GM12875 (cell line): ENCODE data around the gene CDH20.

Source experiments
- H3K4me3 ChIP-seq: one replicate; pipeline ENCODE4 v1.5.1; 2011; ENCODE audit warnings: low read depth, low read length, control low read depth
- TF ChIP-seq, protein P1 (sequence below): IDR thresholded peaks from 2 replicates; pipeline ENCODE4 v1.5.1; 2011; ENCODE audit warnings: low read depth, mild to moderate bottlenecking, control low read depth, inconsistent platforms, low read length, moderate library complexity, borderline replicate concordance; ENCODE audit not compliant: insufficient read depth

The CDH20 gene

DNA sequence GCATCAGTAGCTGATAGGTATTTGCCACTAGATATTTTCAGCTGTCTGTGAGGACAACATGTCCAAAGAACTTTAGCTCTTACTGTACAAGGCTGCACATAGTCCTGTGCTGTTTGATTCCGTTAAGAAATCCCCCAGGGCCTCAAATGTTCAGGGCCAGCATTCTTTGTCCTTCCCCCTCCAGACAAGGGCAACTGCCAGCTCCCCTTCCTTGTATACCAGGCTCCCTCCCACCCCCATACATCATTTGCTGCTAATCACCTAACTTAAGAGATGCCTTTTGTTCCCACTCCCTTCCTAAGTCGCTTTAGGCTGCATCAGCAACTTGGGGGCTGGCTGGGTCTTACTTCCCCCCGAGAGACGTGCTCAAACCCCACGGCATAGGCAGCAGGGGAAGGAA, 138.7 kb downstream of the CDH20 start:
- TF ChIP-seq, protein P1, sequence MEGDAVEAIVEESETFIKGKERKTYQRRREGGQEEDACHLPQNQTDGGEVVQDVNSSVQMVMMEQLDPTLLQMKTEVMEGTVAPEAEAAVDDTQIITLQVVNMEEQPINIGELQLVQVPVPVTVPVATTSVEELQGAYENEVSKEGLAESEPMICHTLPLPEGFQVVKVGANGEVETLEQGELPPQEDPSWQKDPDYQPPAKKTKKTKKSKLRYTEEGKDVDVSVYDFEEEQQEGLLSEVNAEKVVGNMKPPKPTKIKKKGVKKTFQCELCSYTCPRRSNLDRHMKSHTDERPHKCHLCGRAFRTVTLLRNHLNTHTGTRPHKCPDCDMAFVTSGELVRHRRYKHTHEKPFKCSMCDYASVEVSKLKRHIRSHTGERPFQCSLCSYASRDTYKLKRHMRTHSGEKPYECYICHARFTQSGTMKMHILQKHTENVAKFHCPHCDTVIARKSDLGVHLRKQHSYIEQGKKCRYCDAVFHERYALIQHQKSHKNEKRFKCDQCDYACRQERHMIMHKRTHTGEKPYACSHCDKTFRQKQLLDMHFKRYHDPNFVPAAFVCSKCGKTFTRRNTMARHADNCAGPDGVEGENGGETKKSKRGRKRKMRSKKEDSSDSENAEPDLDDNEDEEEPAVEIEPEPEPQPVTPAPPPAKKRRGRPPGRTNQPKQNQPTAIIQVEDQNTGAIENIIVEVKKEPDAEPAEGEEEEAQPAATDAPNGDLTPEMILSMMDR = no peak
- no peak overlapping the region for H3K4me3 ChIP-seq

DNA sequence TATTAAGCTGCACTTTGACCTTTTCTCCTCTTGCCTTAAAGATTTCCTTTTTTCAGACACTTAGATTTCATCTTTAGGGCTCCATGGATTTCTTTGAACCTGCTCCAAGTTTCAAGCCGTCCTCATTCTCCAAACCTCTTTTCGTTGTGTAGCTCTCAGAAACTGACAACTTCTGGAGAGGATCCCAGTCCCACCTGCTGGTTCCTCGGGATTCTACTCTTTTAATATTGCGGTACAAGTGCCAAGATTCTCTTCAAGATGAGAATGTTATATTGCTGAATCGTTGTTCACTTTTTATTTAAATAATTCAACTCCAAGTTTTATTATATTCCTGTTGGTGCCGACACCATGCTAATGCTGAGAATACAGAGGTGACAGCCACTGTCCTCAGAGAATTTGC, 141.1 kb downstream of the CDH20 start:
- H3K4me3 ChIP-seq = no peak overlapping the region
- TF ChIP-seq, protein P1 = no peak

DNA sequence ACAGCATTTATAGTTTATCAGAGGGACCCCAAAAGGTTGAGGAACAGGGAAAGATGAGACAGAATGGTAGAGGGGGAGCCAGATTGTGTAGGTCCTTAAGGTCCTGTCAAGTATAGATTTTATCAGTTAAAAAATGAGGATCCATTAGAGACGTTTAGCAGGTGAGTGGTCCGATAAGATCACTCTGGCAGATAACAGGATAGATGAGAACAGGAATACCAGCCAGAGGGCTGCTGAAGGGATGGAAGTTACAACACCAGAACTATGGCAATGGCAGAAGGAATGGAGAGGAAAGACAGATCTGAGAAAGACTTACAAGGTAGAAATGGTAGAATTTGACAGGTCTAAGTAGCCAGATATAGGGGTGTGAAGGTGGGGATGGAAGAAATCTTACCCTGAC, 141.7 kb downstream of the CDH20 start:
- TF ChIP-seq, protein P1 = no peak
- H3K4me3 ChIP-seq = no peak overlapping the region

DNA sequence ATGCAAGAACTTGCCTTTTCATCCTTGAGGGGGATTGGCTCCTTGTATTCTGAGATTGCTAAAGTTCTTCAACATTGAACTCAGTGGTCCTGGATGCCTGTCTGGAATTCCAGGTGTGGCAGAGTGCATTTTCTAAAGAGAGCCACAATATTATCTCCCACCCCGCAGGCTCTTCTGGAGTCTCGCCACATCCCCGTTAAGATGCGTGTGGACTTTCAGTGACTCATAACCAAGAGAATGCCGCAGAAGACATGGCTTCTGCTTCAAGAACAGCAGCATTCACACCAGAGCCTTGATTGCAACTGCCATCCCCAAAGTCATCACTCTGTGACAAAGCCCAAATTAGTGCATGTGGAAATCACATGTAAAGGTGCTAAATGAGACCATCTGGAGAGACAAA, 142.7 kb downstream of the CDH20 start:
- H3K4me3 ChIP-seq = no peak overlapping the region
- TF ChIP-seq, protein P1 = no peak

DNA sequence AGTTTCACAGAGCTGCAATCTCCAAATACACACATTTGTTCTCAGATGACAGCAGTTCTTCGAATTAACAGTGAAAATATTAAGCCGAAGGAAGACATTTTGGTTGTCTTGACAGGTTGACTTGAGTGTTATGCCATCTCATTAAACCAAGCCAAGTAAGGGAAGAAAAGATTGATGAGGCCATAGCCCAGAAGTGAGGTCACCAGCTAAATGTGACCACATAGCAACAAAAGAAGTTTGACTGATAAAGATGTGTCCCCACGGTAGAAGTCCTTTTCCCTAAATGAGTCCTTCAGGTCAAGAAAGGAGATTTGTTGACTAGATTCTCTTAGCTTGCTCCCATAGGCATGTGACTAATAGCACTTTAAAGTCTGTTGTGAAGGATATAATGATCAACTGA, 156.1 kb downstream of the CDH20 start:
- H3K4me3 ChIP-seq = no peak overlapping the region
- TF ChIP-seq, protein P1 = no peak

DNA sequence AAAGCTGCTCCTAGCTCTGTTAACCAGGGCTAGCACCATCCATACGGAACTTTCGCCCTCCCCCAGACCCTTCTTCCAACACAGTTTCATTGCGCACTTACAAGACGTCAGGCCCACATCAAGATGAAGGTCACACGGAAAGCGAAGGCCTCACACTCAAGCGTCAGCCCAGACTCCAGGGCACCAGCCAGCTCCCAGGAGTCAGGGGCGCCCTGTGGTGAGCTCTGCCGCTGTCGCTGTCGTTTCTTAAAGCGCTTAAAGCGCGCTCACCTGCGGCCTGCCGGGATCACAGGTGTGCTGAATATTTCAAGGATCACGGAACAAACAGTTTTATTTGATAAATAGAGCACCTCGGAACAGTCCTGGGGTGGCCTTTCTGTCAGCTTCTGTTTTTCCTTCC, 163.1 kb downstream of the CDH20 start:
- TF ChIP-seq, protein P1 = no peak
- no peak overlapping the region for H3K4me3 ChIP-seq

DNA sequence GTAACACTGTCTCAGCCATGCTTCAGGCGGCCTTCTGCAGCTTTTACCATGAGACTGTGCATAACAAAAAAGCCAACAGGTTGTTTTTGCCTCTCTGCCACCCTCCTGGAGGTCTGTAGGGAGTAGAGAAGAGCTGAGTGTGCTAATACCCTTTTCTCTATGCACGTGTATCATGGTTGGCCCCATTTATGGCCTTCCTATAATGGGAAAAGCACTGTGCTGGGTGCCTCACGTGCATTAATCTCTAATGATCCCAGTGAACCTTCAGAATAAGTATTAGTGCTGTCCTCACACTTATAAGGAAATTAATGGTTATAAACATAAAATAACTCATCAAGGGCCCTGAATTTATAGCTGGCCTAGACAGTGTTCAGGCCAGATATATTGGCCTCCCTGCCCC, 164.2 kb downstream of the CDH20 start:
- no peak overlapping the region for H3K4me3 ChIP-seq
- TF ChIP-seq, protein P1 = no peak
